ENCODE results near the gene TRIM24. TPM values are rescaled to one million over a fixed set of nuclear protein-coding genes. Genes with fewer than 3 reads are reported as not detected.

TRIM24 gene
- total and polyA plus RNA-seq, 10 donors = 5.2 to 22.3 (median 15.3) TPM

GRCh38 chr7:138585283-138585993 lies 125.4 kb downstream of the TRIM24 start:
- intact Hi-C loops (cut with DNase I; ENCODE audit: low total_unique reads) = no loop called here
- 80 to 96% (median 93%) methylated on average over 5 of the region's 5 CpGs for WGBS, 5 donors
- Histone ChIP-seq H3K4me1 (no peaks in the 10 kb centered on the region), H3K27ac (no peak overlapping the region), H3K36me3 (peaks cover 4 to 74% (median 37%) of the 10 kb centered on the region in 6 donors), H3K9me3 (no peaks in the 10 kb centered on the region), H3K4me3 (no peak overlapping the region), H3K27me3 (replicated peaks in 1 of 7) (no peaks in the 10 kb centered on the region)
- DNase-seq = no peak
- TF ChIP-seq POLR2AphosphoS5 (IDR thresholded peaks at IDR 0.05) (no peak), CTCF (IDR thresholded peaks at IDR 0.05 in 8 of 11, conservative IDR thresholded peaks at IDR 0.05 in 3 of 11) (no peak), POLR2A (IDR thresholded peaks at IDR 0.05) (no peak)

GRCh38 chr7:138587485-138587884 lies 127.4 kb downstream of the TRIM24 start:
- TF ChIP-seq CTCF (IDR thresholded peaks at IDR 0.05 in 8 of 11, conservative IDR thresholded peaks at IDR 0.05 in 3 of 11) = no peak
- no peak for TF ChIP-seq POLR2A (IDR thresholded peaks at IDR 0.05)
- no peak for TF ChIP-seq POLR2AphosphoS5 (IDR thresholded peaks at IDR 0.05)
- H3K27me3 ChIP-seq (replicated peaks in 1 of 7) = no peaks in the 10 kb centered on the region
- intact Hi-C loops (cut with DNase I; ENCODE audit: low total_unique reads) = no loop called here
- no peak overlapping the region for H3K4me3 ChIP-seq
- H3K4me1 ChIP-seq = no peaks in the 10 kb centered on the region
- H3K9me3 ChIP-seq = no peaks in the 10 kb centered on the region
- DNase-seq = no peak
- peaks cover 0 to 53% (median 26%) of the 10 kb centered on the region in 6 donors for H3K36me3 ChIP-seq
- 90 to 94% (median 91%) methylated on average over 4 of the region's 4 CpGs for WGBS, 5 donors
- no peak overlapping the region for H3K27ac ChIP-seq

GRCh38 chr7:138588986-138589385 lies 128.9 kb downstream of the TRIM24 start:
- WGBS, 5 donors = 96 to 98% (median 97%) methylated on average over 2 of the region's 2 CpGs
- Histone ChIP-seq H3K27ac (no peak overlapping the region), H3K9me3 (no peaks in the 10 kb centered on the region), H3K27me3 (replicated peaks in 1 of 7) (no peaks in the 10 kb centered on the region), H3K36me3 (peaks cover 0 to 38% (median 17%) of the 10 kb centered on the region in 6 donors), H3K4me1 (no peaks in the 10 kb centered on the region), H3K4me3 (no peak overlapping the region)
- intact Hi-C loops (cut with DNase I; ENCODE audit: low total_unique reads) = no loop called here
- TF ChIP-seq POLR2AphosphoS5 (IDR thresholded peaks at IDR 0.05) = no peak
- no peak for TF ChIP-seq CTCF (IDR thresholded peaks at IDR 0.05 in 8 of 11, conservative IDR thresholded peaks at IDR 0.05 in 3 of 11)
- TF ChIP-seq POLR2A (IDR thresholded peaks at IDR 0.05) = no peak
- DNase-seq = no peak

- intact Hi-C loops (cut with DNase I; ENCODE audit: low total_unique reads) = no loop called here
- TF ChIP-seq POLR2AphosphoS5 (IDR thresholded peaks at IDR 0.05) (no peak), CTCF (IDR thresholded peaks at IDR 0.05 in 8 of 11, conservative IDR thresholded peaks at IDR 0.05 in 3 of 11) (no peak), POLR2A (IDR thresholded peaks at IDR 0.05) (no peak)
- DNase-seq = no peak
- Histone ChIP-seq H3K36me3 (peaks cover 0 to 27% (median 9%) of the 10 kb centered on the region in 6 donors), H3K9me3 (no peaks in the 10 kb centered on the region), H3K27ac (no peak overlapping the region), H3K4me1 (no peaks in the 10 kb centered on the region), H3K4me3 (no peak overlapping the region), H3K27me3 (replicated peaks in 1 of 7) (no peaks in the 10 kb centered on the region)
- WGBS, 5 donors = 89 to 100% (median 94%) methylated on average over 1 of the region's 1 CpG
Measured at GRCh38 chr7:138590154-138590553, 130.1 kb downstream of the TRIM24 start.

All from spleen (tissue), 11 donors.